Upper lobe of left lung (tissue), 6 donors: ENCODE data around the gene RAB3GAP2. TPM values are rescaled to one million over a fixed set of nuclear protein-coding genes. Genes with fewer than 3 reads are reported as not detected.

Source experiments
- ATAC-seq, 2 donors: fragments of 200-7000 bp; cut with Tn5 transposase; one replicate each; pipeline ENCODE4 v1.9.1; 2022; ENCODE audit warnings: mild to moderate bottlenecking in 2 of 2, moderate library complexity in 2 of 2; ENCODE audit not compliant: low FRiP score in 2 of 2
- DNase-seq, 2 donors: peaks; one replicate each; pipeline ENCODE4 v3.0.0-alpha.2; 2019 to 2020
- H3K27ac ChIP-seq, 4 donors: fragments of 200-600 bp; sonication (generic); one replicate each; pipeline ENCODE4 v1.5.1; 2016 to 2019
- H3K27me3 ChIP-seq, 4 donors: fragments of 200-600 bp; sonication (generic); one replicate each; pipeline ENCODE4 v1.5.1; 2017 to 2019
- H3K36me3 ChIP-seq, 4 donors: fragments of 200-600 bp; sonication (generic); one replicate each; pipeline ENCODE4 v1.5.1; 2016 to 2019
- H3K4me1 ChIP-seq, 4 donors: fragments of 200-600 bp; sonication (generic); one replicate each; pipeline ENCODE4 v1.5.1; 2018 to 2019
- H3K4me3 ChIP-seq, 4 donors: fragments of 200-600 bp; sonication (generic); one replicate each; pipeline ENCODE4 v1.5.1; 2017 to 2019; ENCODE audit warnings: mild to moderate bottlenecking in 2 of 4, moderate library complexity in 1 of 4
- H3K9me3 ChIP-seq, 4 donors: fragments of 200-600 bp; sonication (generic); one replicate each; pipeline ENCODE4 v1.5.1; 2018 to 2019
- EP300 ChIP-seq, 4 donors: sonication (generic); formaldehyde crosslinking; IDR thresholded peaks; one replicate each; pipeline ENCODE4 v1.5.1; 2017; ENCODE audit warnings: antibody characterized with exemption in 4 of 4, control low read depth in 2 of 4
- POLR2A ChIP-seq, 4 donors: fragments of 450-650 bp; IDR thresholded peaks; one replicate each; pipeline ENCODE4 v1.5.1; 2016 to 2017; ENCODE audit warnings: antibody characterized with exemption in 4 of 4, mild to moderate bottlenecking in 2 of 4
- POLR2AphosphoS5 ChIP-seq, 2 donors: sonication (generic); formaldehyde crosslinking; IDR thresholded peaks; one replicate each; pipeline ENCODE4 v1.5.1; 2017; ENCODE audit warnings: antibody characterized with exemption in 2 of 2
- WGBS, 2 donors: methylation state at CpG; one replicate each; pipeline ENCODE4 v1.1.5; 2017 to 2018; 5-methylcytosine and 5-hydroxymethylcytosine counted together
- total RNA-seq, 6 donors: library from RNA; depleted of rRNA in 4 of 6; stranded (reverse); fragments of >200 nt in 4 of 6; gene quantifications; one replicate each; pipeline versions ENCODE4 v1.1.0 to v1.2.1, GENCODE V29; 2016 to 2021
- TF ChIP-seq, protein P1 (sequence below), 6 experiments: fragments of 450-650 bp in 4 of 6; fragments of 200-600 bp in 2 of 6; sonication (generic) in 2 of 6; IDR thresholded peaks; one replicate each; pipeline ENCODE4 v1.5.1; 2016 to 2019; ENCODE audit warnings: antibody characterized with exemption in 6 of 6
- donor health status: DM: no; HTN: no; CAD: no; lungs with moderate emphysema.
- donor health status: DM: no; HTN: yes; CAD: no; lungs with severe emphysema.

Gene RAB3GAP2
- total RNA-seq, 6 donors from 2014 or later: 9.1 to 35.8 (median 27.1) TPM

DNA sequence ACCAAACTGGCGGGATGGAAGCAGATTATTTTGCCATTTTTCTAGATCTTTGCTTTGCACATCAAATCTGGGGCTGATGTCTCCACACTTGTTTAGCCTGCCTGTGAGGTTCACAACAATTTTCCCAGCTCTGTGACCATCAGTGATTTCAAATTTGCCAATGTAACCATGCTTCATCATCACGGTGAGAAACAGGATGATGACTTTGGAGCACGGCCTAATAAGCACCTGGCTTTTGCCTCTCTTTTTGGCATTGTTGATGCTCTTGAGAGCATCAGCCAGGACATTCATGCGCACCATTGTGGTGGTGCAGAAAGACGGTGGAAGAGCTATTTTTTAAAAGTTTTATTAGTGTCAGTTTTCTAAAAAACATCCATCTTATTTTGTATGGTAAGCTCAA, 128.2 kb downstream of the RAB3GAP2 start:
- no peaks in the 10 kb centered on the region for H3K9me3 ChIP-seq
- no peak overlapping the region for H3K4me3 ChIP-seq
- TF ChIP-seq EP300 (IDR thresholded peaks at IDR 0.05): no peak
- TF ChIP-seq POLR2AphosphoS5 (IDR thresholded peaks at IDR 0.05): no peak
- TF ChIP-seq POLR2A (IDR thresholded peaks at IDR 0.05): no peak
- TF ChIP-seq, protein P1, sequence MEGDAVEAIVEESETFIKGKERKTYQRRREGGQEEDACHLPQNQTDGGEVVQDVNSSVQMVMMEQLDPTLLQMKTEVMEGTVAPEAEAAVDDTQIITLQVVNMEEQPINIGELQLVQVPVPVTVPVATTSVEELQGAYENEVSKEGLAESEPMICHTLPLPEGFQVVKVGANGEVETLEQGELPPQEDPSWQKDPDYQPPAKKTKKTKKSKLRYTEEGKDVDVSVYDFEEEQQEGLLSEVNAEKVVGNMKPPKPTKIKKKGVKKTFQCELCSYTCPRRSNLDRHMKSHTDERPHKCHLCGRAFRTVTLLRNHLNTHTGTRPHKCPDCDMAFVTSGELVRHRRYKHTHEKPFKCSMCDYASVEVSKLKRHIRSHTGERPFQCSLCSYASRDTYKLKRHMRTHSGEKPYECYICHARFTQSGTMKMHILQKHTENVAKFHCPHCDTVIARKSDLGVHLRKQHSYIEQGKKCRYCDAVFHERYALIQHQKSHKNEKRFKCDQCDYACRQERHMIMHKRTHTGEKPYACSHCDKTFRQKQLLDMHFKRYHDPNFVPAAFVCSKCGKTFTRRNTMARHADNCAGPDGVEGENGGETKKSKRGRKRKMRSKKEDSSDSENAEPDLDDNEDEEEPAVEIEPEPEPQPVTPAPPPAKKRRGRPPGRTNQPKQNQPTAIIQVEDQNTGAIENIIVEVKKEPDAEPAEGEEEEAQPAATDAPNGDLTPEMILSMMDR (IDR thresholded peaks at IDR 0.05): no peak
- no peaks in the 10 kb centered on the region for H3K4me1 ChIP-seq
- H3K27me3 ChIP-seq: no peaks in the 10 kb centered on the region
- DNase-seq (no peak), ATAC-seq (no peak)
- H3K36me3 ChIP-seq: peaks cover 3 to 80% (median 32%) of the 10 kb centered on the region in 4 donors
- H3K27ac ChIP-seq: no peak overlapping the region
- 90 to 97% methylated on average over 5 of the region's 5 CpGs for WGBS, 2 donors

DNA sequence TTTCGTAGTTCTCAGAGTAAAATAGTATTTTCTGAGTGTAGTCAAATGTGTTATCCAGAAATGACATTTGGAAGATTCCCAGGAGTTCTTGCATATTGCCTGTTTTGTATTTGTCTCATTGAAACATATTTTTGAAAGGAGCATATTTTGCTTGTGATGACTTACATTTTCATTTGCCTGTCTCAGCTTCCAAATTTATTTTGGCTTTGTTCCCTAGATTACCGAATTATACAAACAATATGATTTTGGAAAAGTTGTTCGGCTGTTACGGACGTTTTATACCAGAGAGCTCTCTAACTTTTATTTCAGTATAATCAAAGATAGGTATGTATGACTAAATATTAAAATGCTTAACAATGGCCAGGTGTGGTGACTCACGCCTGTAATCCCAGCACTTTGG, 132.3 kb downstream of the RAB3GAP2 start:
- ATAC-seq (no peak), DNase-seq (no peak)
- H3K27ac ChIP-seq: no peak overlapping the region
- H3K4me3 ChIP-seq: no peak overlapping the region
- TF ChIP-seq POLR2A (IDR thresholded peaks at IDR 0.05) (no peak), POLR2AphosphoS5 (IDR thresholded peaks at IDR 0.05) (no peak), EP300 (IDR thresholded peaks at IDR 0.05) (no peak)
- TF ChIP-seq, protein P1 (IDR thresholded peaks at IDR 0.05): no peak
- peaks cover 6 to 81% (median 32%) of the 10 kb centered on the region in 4 donors for H3K36me3 ChIP-seq
- H3K4me1 ChIP-seq: peaks cover 0 to 9% (median 0%) of the 10 kb centered on the region in 4 donors
- no peaks in the 10 kb centered on the region for H3K27me3 ChIP-seq
- H3K9me3 ChIP-seq: no peaks in the 10 kb centered on the region
- 80 to 88% methylated on average over 6 of the region's 6 CpGs for WGBS, 2 donors

GRCh38 chr1:220137019-220137786, 135.1 kb downstream of the RAB3GAP2 start:
- Histone ChIP-seq H3K27me3 (no peaks in the 10 kb centered on the region), H3K9me3 (no peaks in the 10 kb centered on the region), H3K4me3 (peak overlapping the region in 1 of 4 donors; percentile 15), H3K36me3 (peaks cover 8 to 87% (median 42%) of the 10 kb centered on the region in 4 donors), H3K27ac (peak overlapping the region in 2 of 4 donors; percentile 40 to 49), H3K4me1 (peaks cover 0 to 9% (median 0%) of the 10 kb centered on the region in 4 donors)
- TF ChIP-seq, protein P1 (IDR thresholded peaks at IDR 0.05): no peak
- no peak for TF ChIP-seq POLR2AphosphoS5 (IDR thresholded peaks at IDR 0.05)
- TF ChIP-seq POLR2A (IDR thresholded peaks at IDR 0.05): no peak
- TF ChIP-seq EP300 (IDR thresholded peaks at IDR 0.05): no peak
- DNase-seq: no peak
- WGBS, 2 donors: 57 to 62% methylated on average over 9 of the region's 9 CpGs
- peak; percentile 57 to 85 for ATAC-seq

- no peak overlapping the region for H3K4me3 ChIP-seq
- 90 to 96% methylated on average over 2 of the region's 2 CpGs for WGBS, 2 donors
- H3K36me3 ChIP-seq: peaks cover 8 to 74% (median 35%) of the 10 kb centered on the region in 4 donors
- H3K27ac ChIP-seq: no peak overlapping the region
- DNase-seq: no peak
- TF ChIP-seq, protein P1 (IDR thresholded peaks at IDR 0.05): no peak
- no peak for TF ChIP-seq POLR2AphosphoS5 (IDR thresholded peaks at IDR 0.05)
- TF ChIP-seq POLR2A (IDR thresholded peaks at IDR 0.05): no peak
- no peak for TF ChIP-seq EP300 (IDR thresholded peaks at IDR 0.05)
- peaks cover 0 to 9% (median 0%) of the 10 kb centered on the region in 4 donors for H3K4me1 ChIP-seq
- H3K9me3 ChIP-seq: no peaks in the 10 kb centered on the region
- no peak for ATAC-seq
- H3K27me3 ChIP-seq: no peaks in the 10 kb centered on the region
Observed at GRCh38 chr1:220135755-220136154, 136.5 kb downstream of the RAB3GAP2 start.
